Esophagus squamous epithelium (tissue), 5 donors: ENCODE data around the gene SNCAIP. TPM values are rescaled to one million over a fixed set of nuclear protein-coding genes. Genes with fewer than 3 reads are reported as not detected.

ENCODE experiments used
- DNase-seq: peaks from one replicate; lab custom pipeline; 2025; lab: John Stamatoyannopoulos, UW
- H3K27ac ChIP-seq, 4 donors: fragments of 200-600 bp; sonication (generic); one replicate each; pipeline ENCODE4 v1.5.1; 2016 to 2019; ENCODE audit warnings: mild to moderate bottlenecking in 1 of 4
- H3K27me3 ChIP-seq, 4 donors: fragments of 200-600 bp; sonication (generic); 1 replicate in 3 of 4; 2 replicates in 1 of 4; pipeline versions ENCODE4 v1.5.1 to v1.6.0; 2017 to 2021; ENCODE audit warnings: antibody characterized with exemption in 1 of 4
- H3K36me3 ChIP-seq, 3 donors: fragments of 200-600 bp; sonication (generic); one replicate each; pipeline ENCODE4 v1.5.1; 2016 to 2019
- H3K4me1 ChIP-seq, 3 donors: fragments of 200-600 bp; sonication (generic); one replicate each; pipeline ENCODE4 v1.5.1; 2017 to 2019
- H3K4me3 ChIP-seq, 4 donors: fragments of 200-600 bp; sonication (generic); 1 replicate in 3 of 4; 2 replicates in 1 of 4; pipeline ENCODE4 v1.5.1; 2016 to 2019; ENCODE audit warnings: mild to moderate bottlenecking in 2 of 4, moderate library complexity in 1 of 4
- H3K9me3 ChIP-seq, 3 donors: fragments of 200-600 bp; sonication (generic); one replicate each; pipeline ENCODE4 v1.5.1; 2016 to 2019
- POLR2A ChIP-seq, 4 donors: fragments of 450-650 bp; IDR thresholded peaks; one replicate each; pipeline ENCODE4 v1.6.1; 2017; ENCODE audit warnings: antibody characterized with exemption in 4 of 4, mild to moderate bottlenecking in 4 of 4, moderate library complexity in 3 of 4
- WGBS, 2 donors: methylation state at CpG; one replicate each; pipeline ENCODE4 v1.1.5; 2018; 5-methylcytosine and 5-hydroxymethylcytosine counted together
- intact Hi-C: fragments of 100-400 bp; cut with DNase I; formaldehyde crosslinking; loops from one replicate; pipeline ENCODE4 v1.15.0; 2022
- total RNA-seq, 4 donors: library from RNA; depleted of rRNA; stranded (reverse); fragments of >200 nt; gene quantifications; one replicate each; pipeline ENCODE4 v1.1.0, GENCODE V29; 2016
- TF ChIP-seq, protein P1 (sequence below), 6 experiments: fragments of 450-650 bp in 4 of 6; fragments of 200-600 bp in 2 of 6; sonication (generic) in 2 of 6; IDR thresholded peaks; one replicate each; pipeline ENCODE4 v1.5.1; 2016 to 2019; ENCODE audit warnings: antibody characterized with exemption in 6 of 6, mild to moderate bottlenecking in 4 of 6, moderate library complexity in 4 of 6
- donor health status: DM: yes; HTN: yes; CAD: no.

Gene SNCAIP
- total RNA-seq, 4 donors from 2014 or later = 0.48 to 3.3 (median 2.3) TPM

DNA sequence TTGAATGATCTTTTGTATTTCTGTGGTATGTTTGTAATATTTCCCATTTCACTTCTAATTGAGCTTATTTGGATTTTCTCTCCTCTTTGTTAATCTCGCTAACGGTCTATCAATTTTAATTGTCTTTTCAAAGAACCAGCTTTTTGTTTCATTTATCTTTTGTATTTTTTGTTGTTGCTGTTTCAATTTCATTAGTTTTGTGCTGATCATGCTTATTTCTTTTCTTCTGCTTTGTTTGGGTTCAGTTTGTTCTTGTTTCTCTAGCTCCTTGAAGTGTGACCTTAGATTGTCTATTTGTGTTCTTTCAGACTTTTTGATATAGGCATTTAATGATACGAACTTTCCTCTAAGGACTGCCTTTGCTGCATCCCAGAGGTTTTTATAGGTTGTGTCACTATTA, 28.4 kb upstream of the SNCAIP start:
- H3K4me3 ChIP-seq = no peak overlapping the region
- H3K9me3 ChIP-seq = no peaks in the 10 kb centered on the region
- intact Hi-C loops = no loop called here
- H3K27me3 ChIP-seq = no peaks in the 10 kb centered on the region
- H3K4me1 ChIP-seq = no peaks in the 10 kb centered on the region
- 93 to 94% methylated on average over 3 of the region's 3 CpGs for WGBS, 2 donors
- TF ChIP-seq, protein P1, sequence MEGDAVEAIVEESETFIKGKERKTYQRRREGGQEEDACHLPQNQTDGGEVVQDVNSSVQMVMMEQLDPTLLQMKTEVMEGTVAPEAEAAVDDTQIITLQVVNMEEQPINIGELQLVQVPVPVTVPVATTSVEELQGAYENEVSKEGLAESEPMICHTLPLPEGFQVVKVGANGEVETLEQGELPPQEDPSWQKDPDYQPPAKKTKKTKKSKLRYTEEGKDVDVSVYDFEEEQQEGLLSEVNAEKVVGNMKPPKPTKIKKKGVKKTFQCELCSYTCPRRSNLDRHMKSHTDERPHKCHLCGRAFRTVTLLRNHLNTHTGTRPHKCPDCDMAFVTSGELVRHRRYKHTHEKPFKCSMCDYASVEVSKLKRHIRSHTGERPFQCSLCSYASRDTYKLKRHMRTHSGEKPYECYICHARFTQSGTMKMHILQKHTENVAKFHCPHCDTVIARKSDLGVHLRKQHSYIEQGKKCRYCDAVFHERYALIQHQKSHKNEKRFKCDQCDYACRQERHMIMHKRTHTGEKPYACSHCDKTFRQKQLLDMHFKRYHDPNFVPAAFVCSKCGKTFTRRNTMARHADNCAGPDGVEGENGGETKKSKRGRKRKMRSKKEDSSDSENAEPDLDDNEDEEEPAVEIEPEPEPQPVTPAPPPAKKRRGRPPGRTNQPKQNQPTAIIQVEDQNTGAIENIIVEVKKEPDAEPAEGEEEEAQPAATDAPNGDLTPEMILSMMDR (IDR thresholded peaks at IDR 0.05) = no peak
- TF ChIP-seq POLR2A (IDR thresholded peaks at IDR 0.05) = no peak
- H3K27ac ChIP-seq = no peak overlapping the region
- no peaks in the 10 kb centered on the region for H3K36me3 ChIP-seq
- DNase-seq = no peak

DNA sequence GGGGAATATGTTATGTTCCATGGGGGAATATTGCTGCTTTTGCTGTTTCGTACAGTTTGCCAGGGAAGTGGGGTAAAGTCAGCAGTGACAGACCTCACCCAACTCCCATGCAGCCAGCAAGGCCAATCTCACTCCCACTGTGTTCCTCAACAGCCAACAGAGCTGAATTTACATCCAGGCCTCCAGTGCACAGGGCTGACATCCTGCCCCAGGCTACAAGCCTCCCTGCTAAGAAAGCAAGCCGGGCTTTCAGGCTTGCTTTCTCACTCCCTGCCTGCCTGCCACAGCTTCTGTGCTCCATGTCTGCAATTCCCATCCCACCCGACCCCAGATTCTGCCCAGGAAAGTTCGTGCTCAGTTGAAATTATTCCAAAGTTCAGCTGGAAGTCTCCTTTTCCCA, 25.5 kb upstream of the SNCAIP start:
- intact Hi-C loops = no loop called here
- Histone ChIP-seq H3K9me3 (no peaks in the 10 kb centered on the region), H3K4me3 (no peak overlapping the region), H3K4me1 (no peaks in the 10 kb centered on the region), H3K36me3 (no peaks in the 10 kb centered on the region), H3K27ac (no peak overlapping the region), H3K27me3 (no peaks in the 10 kb centered on the region)
- 71 to 76% methylated on average over 4 of the region's 4 CpGs for WGBS, 2 donors
- DNase-seq = no peak
- TF ChIP-seq, protein P1 (IDR thresholded peaks at IDR 0.05) = no peak
- no peak for TF ChIP-seq POLR2A (IDR thresholded peaks at IDR 0.05)

DNA sequence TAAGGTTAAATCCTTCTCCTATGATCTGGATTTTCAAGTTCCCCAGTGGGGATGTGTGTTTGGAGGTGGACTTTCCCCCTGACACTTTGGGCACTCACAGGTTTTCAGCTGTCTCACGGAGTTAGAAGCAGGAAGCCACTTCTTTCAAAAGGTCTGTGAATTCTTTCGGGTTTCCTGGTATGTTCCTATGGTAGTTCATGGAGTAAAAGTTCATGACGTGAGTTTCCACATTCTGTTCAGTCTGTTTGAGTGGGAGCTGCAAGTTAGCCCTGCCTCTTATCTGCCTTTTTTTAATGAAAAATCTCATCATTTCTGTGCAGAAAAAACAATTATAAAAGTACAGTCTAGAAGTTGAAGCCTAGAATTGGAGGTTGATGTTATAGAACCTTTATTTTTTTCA, 24.9 kb upstream of the SNCAIP start:
- no peak for DNase-seq
- no peaks in the 10 kb centered on the region for H3K4me1 ChIP-seq
- no peaks in the 10 kb centered on the region for H3K27me3 ChIP-seq
- H3K27ac ChIP-seq = no peak overlapping the region
- intact Hi-C loops = no loop called here
- no peak for TF ChIP-seq POLR2A (IDR thresholded peaks at IDR 0.05)
- TF ChIP-seq, protein P1 (IDR thresholded peaks at IDR 0.05) = no peak
- H3K36me3 ChIP-seq = no peaks in the 10 kb centered on the region
- WGBS, 2 donors = 73 to 82% methylated on average over 3 of the region's 3 CpGs
- no peaks in the 10 kb centered on the region for H3K9me3 ChIP-seq
- no peak overlapping the region for H3K4me3 ChIP-seq

GRCh38 chr5:122291000-122291901, 20.8 kb upstream of the SNCAIP start:
- intact Hi-C loops = no loop called here
- H3K27ac ChIP-seq = no peak overlapping the region
- H3K36me3 ChIP-seq = no peaks in the 10 kb centered on the region
- 65% methylated on average over 6 to 7 of the region's 7 CpGs for WGBS, 2 donors
- no peaks in the 10 kb centered on the region for H3K4me1 ChIP-seq
- H3K4me3 ChIP-seq = no peak overlapping the region
- no peaks in the 10 kb centered on the region for H3K27me3 ChIP-seq
- H3K9me3 ChIP-seq = no peaks in the 10 kb centered on the region
- DNase-seq = no peak
- TF ChIP-seq, protein P1 (IDR thresholded peaks at IDR 0.05) = no peak
- TF ChIP-seq POLR2A (IDR thresholded peaks at IDR 0.05) = no peak

GRCh38 chr5:122292332-122292731, 19.7 kb upstream of the SNCAIP start:
- no peak overlapping the region for H3K27ac ChIP-seq
- intact Hi-C loops = no loop called here

More at GRCh38 chr5:122292332-122292731, 19.7 kb upstream of the SNCAIP start:
- Histone ChIP-seq H3K4me3 (no peak overlapping the region), H3K4me1 (no peaks in the 10 kb centered on the region), H3K27me3 (no peaks in the 10 kb centered on the region), H3K36me3 (no peaks in the 10 kb centered on the region), H3K9me3 (no peaks in the 10 kb centered on the region)
- TF ChIP-seq, protein P1 (IDR thresholded peaks at IDR 0.05) = no peak
- TF ChIP-seq POLR2A (IDR thresholded peaks at IDR 0.05) = no peak
- WGBS, 2 donors = 26 to 53% methylated on average over 2 of the region's 2 CpGs
- no peak for DNase-seq
